ENCODE measurements around the gene ATOX1.
"Not testable (repeated sequence)": the region's sequence is repeated elsewhere in the genome, so short reads cannot be mapped to it uniquely, and the experiment has no call there.

The ATOX1 gene

GRCh38 chr5:151709109-151709735, 49.2 kb downstream of the ATOX1 start:
- H3K4me1 ChIP-seq (ENCODE audit: control insufficient read depth, insufficient read depth, low read length), result no peaks in the 10 kb centered on the region

GRCh38 chr5:151708126-151708525, 50.3 kb downstream of the ATOX1 start:
- no peaks in the 10 kb centered on the region for H3K36me3 ChIP-seq (ENCODE audit: control insufficient read depth, insufficient read depth, low read length)
- H3K27ac ChIP-seq (ENCODE audit: low read depth, low read length), result no peak overlapping the region
- H3K9ac ChIP-seq (ENCODE audit: low read depth, low read length), result no peak overlapping the region
- H3K9me3 ChIP-seq (ENCODE audit: control insufficient read depth, insufficient read depth, low read length), result no peaks in the 10 kb centered on the region
- no peak overlapping the region for H3K4me3 ChIP-seq (ENCODE audit: low read depth, low read length)
- no peaks in the 10 kb centered on the region for H3K27me3 ChIP-seq (ENCODE audit: control insufficient read depth, insufficient read depth, low read length)
- H3K4me1 ChIP-seq (ENCODE audit: control insufficient read depth, insufficient read depth, low read length), result no peaks in the 10 kb centered on the region

More at GRCh38 chr5:151709109-151709735, 49.2 kb downstream of the ATOX1 start:
- H3K9ac ChIP-seq (ENCODE audit: low read depth, low read length), result no peak overlapping the region
- no peak overlapping the region for H3K4me3 ChIP-seq (ENCODE audit: low read depth, low read length)
- H3K36me3 ChIP-seq (ENCODE audit: control insufficient read depth, insufficient read depth, low read length), result no peaks in the 10 kb centered on the region
- H3K27me3 ChIP-seq (ENCODE audit: control insufficient read depth, insufficient read depth, low read length), result no peaks in the 10 kb centered on the region
- H3K9me3 ChIP-seq (ENCODE audit: control insufficient read depth, insufficient read depth, low read length), result no peaks in the 10 kb centered on the region
- H3K27ac ChIP-seq (ENCODE audit: low read depth, low read length), result no peak overlapping the region

GRCh38 chr5:151707567-151707966, 50.9 kb downstream of the ATOX1 start:
- Histone ChIP-seq H3K27me3 (ENCODE audit: control insufficient read depth, insufficient read depth, low read length) (no peaks in the 10 kb centered on the region), H3K27ac (ENCODE audit: low read depth, low read length) (no peak overlapping the region), H3K9me3 (ENCODE audit: control insufficient read depth, insufficient read depth, low read length) (no peaks in the 10 kb centered on the region), H3K4me3 (ENCODE audit: low read depth, low read length) (no peak overlapping the region), H3K4me1 (ENCODE audit: control insufficient read depth, insufficient read depth, low read length) (no peaks in the 10 kb centered on the region), H3K9ac (ENCODE audit: low read depth, low read length) (no peak overlapping the region), H3K36me3 (ENCODE audit: control insufficient read depth, insufficient read depth, low read length) (no peaks in the 10 kb centered on the region)

GRCh38 chr5:151706906-151707305, 51.5 kb downstream of the ATOX1 start:
- no peak overlapping the region for H3K27ac ChIP-seq (ENCODE audit: low read depth, low read length)
- no peak overlapping the region for H3K4me3 ChIP-seq (ENCODE audit: low read depth, low read length)
- no peaks in the 10 kb centered on the region for H3K36me3 ChIP-seq (ENCODE audit: control insufficient read depth, insufficient read depth, low read length)
- H3K27me3 ChIP-seq (ENCODE audit: control insufficient read depth, insufficient read depth, low read length), result no peaks in the 10 kb centered on the region
- H3K9ac ChIP-seq (ENCODE audit: low read depth, low read length), result no peak overlapping the region
- H3K9me3 ChIP-seq (ENCODE audit: control insufficient read depth, insufficient read depth, low read length), result no peaks in the 10 kb centered on the region
- no peaks in the 10 kb centered on the region for H3K4me1 ChIP-seq (ENCODE audit: control insufficient read depth, insufficient read depth, low read length)

- Histone ChIP-seq H3K27me3 (ENCODE audit: control insufficient read depth, insufficient read depth, low read length) (no peaks in the 10 kb centered on the region), H3K4me3 (ENCODE audit: low read depth, low read length) (no peak overlapping the region), H3K4me1 (ENCODE audit: control insufficient read depth, insufficient read depth, low read length) (peaks cover 7% of the 10 kb centered on the region), H3K36me3 (ENCODE audit: control insufficient read depth, insufficient read depth, low read length) (no peaks in the 10 kb centered on the region), H3K27ac (ENCODE audit: low read depth, low read length) (no peak overlapping the region), H3K9me3 (ENCODE audit: control insufficient read depth, insufficient read depth, low read length) (no peaks in the 10 kb centered on the region), H3K9ac (ENCODE audit: low read depth, low read length) (no peak overlapping the region)
Measured at GRCh38 chr5:151703780-151704179, 54.7 kb downstream of the ATOX1 start.

GRCh38 chr5:151703227-151703626, 55.2 kb downstream of the ATOX1 start:
- Histone ChIP-seq H3K9me3 (ENCODE audit: control insufficient read depth, insufficient read depth, low read length) (no peaks in the 10 kb centered on the region), H3K4me3 (ENCODE audit: low read depth, low read length) (no peak overlapping the region), H3K9ac (ENCODE audit: low read depth, low read length) (no peak overlapping the region), H3K27me3 (ENCODE audit: control insufficient read depth, insufficient read depth, low read length) (no peaks in the 10 kb centered on the region), H3K27ac (ENCODE audit: low read depth, low read length) (no peak overlapping the region), H3K4me1 (ENCODE audit: control insufficient read depth, insufficient read depth, low read length) (peaks cover 9% of the 10 kb centered on the region), H3K36me3 (ENCODE audit: control insufficient read depth, insufficient read depth, low read length) (no peaks in the 10 kb centered on the region)

- H3K9ac ChIP-seq (ENCODE audit: low read depth, low read length), result no peak overlapping the region
- H3K36me3 ChIP-seq (ENCODE audit: control insufficient read depth, insufficient read depth, low read length), result no peaks in the 10 kb centered on the region
- H3K27ac ChIP-seq (ENCODE audit: low read depth, low read length), result no peak overlapping the region
- no peaks in the 10 kb centered on the region for H3K27me3 ChIP-seq (ENCODE audit: control insufficient read depth, insufficient read depth, low read length)
- no peak overlapping the region for H3K4me3 ChIP-seq (ENCODE audit: low read depth, low read length)
- H3K9me3 ChIP-seq (ENCODE audit: control insufficient read depth, insufficient read depth, low read length), result no peaks in the 10 kb centered on the region
- peaks cover 24% of the 10 kb centered on the region for H3K4me1 ChIP-seq (ENCODE audit: control insufficient read depth, insufficient read depth, low read length)
Measured at GRCh38 chr5:151700820-151701219, 57.6 kb downstream of the ATOX1 start.

GRCh38 chr5:151700296-151700695, 58.1 kb downstream of the ATOX1 start:
- peaks cover 24% of the 10 kb centered on the region for H3K4me1 ChIP-seq (ENCODE audit: control insufficient read depth, insufficient read depth, low read length)
- H3K9ac ChIP-seq (ENCODE audit: low read depth, low read length), result no peak overlapping the region
- H3K27ac ChIP-seq (ENCODE audit: low read depth, low read length), result no peak overlapping the region
- no peaks in the 10 kb centered on the region for H3K9me3 ChIP-seq (ENCODE audit: control insufficient read depth, insufficient read depth, low read length)
- H3K36me3 ChIP-seq (ENCODE audit: control insufficient read depth, insufficient read depth, low read length), result no peaks in the 10 kb centered on the region
- no peak overlapping the region for H3K4me3 ChIP-seq (ENCODE audit: low read depth, low read length)
- H3K27me3 ChIP-seq (ENCODE audit: control insufficient read depth, insufficient read depth, low read length), result no peaks in the 10 kb centered on the region

GRCh38 chr5:151699071-151699901, 59.1 kb downstream of the ATOX1 start:
- H3K9me3 ChIP-seq (ENCODE audit: control insufficient read depth, insufficient read depth, low read length), result no peaks in the 10 kb centered on the region
- H3K4me3 ChIP-seq (ENCODE audit: low read depth, low read length), result no peak overlapping the region
- no peaks in the 10 kb centered on the region for H3K36me3 ChIP-seq (ENCODE audit: control insufficient read depth, insufficient read depth, low read length)
- peaks cover 24% of the 10 kb centered on the region for H3K4me1 ChIP-seq (ENCODE audit: control insufficient read depth, insufficient read depth, low read length)
- H3K27ac ChIP-seq (ENCODE audit: low read depth, low read length), result peak overlapping the region; percentile 87
- H3K9ac ChIP-seq (ENCODE audit: low read depth, low read length), result peak overlapping the region; percentile 51; the same call in 1 of the 2 replicates
- no peaks in the 10 kb centered on the region for H3K27me3 ChIP-seq (ENCODE audit: control insufficient read depth, insufficient read depth, low read length)

GRCh38 chr5:151698081-151698480, 60.4 kb downstream of the ATOX1 start:
- not testable (repeated sequence) for H3K27ac ChIP-seq (ENCODE audit: low read depth, low read length); H3K9me3 ChIP-seq (ENCODE audit: control insufficient read depth, insufficient read depth, low read length)

GRCh38 chr5:151697452-151697851, 61.0 kb downstream of the ATOX1 start:
- H3K27me3 ChIP-seq (ENCODE audit: control insufficient read depth, insufficient read depth, low read length), result no peaks in the 10 kb centered on the region
- no peaks in the 10 kb centered on the region for H3K9me3 ChIP-seq (ENCODE audit: control insufficient read depth, insufficient read depth, low read length)
- no peak overlapping the region for H3K9ac ChIP-seq (ENCODE audit: low read depth, low read length)
- H3K4me1 ChIP-seq (ENCODE audit: control insufficient read depth, insufficient read depth, low read length), result peaks cover 24% of the 10 kb centered on the region
- H3K36me3 ChIP-seq (ENCODE audit: control insufficient read depth, insufficient read depth, low read length), result no peaks in the 10 kb centered on the region
- H3K4me3 ChIP-seq (ENCODE audit: low read depth, low read length), result no peak overlapping the region
- no peak overlapping the region for H3K27ac ChIP-seq (ENCODE audit: low read depth, low read length)

More at GRCh38 chr5:151698081-151698480, 60.4 kb downstream of the ATOX1 start:
- not testable (repeated sequence) for H3K27me3 ChIP-seq (ENCODE audit: control insufficient read depth, insufficient read depth, low read length); H3K9ac ChIP-seq (ENCODE audit: low read depth, low read length); H3K36me3 ChIP-seq (ENCODE audit: control insufficient read depth, insufficient read depth, low read length); H3K4me3 ChIP-seq (ENCODE audit: low read depth, low read length)
- H3K4me1 ChIP-seq (ENCODE audit: control insufficient read depth, insufficient read depth, low read length), result peaks cover 24% of the 10 kb centered on the region

Data from HUES48 (cell line).